Measurements from ENCODE around the gene RNF225.
"Not testable (repeated sequence)": the region's sequence is repeated elsewhere in the genome, so short reads cannot be mapped to it uniquely, and the experiment has no call there.

RNF225 gene

GRCh38 chr19:58395220-58395978 is at the start of gene RNF225:
Gene RNF225, plus strand, starts transcription at chr19:58395656. Its CDS starts 434 bp downstream, at chr19:58396090.
- DNase-seq (ENCODE audit: low spot score in 2 of 2) (no peak), ATAC-seq (peak; percentile 14)
- H3K4me1 Mint-ChIP-seq, result peaks cover 25% of the 10 kb centered on the region
- no peak within 1 kb of the TSS for H3K27ac Mint-ChIP-seq
- H3K36me3 Mint-ChIP-seq, result peaks cover 65% of the 10 kb centered on the region
- no peak within 1 kb of the TSS for H3K4me3 Mint-ChIP-seq
- H3K9me3 Mint-ChIP-seq, result no peaks in the 10 kb centered on the region

- peak; percentile 64 to 85 for DNase-seq (ENCODE audit: low spot score in 2 of 2)
- H3K9me3 Mint-ChIP-seq, result no peaks in the 10 kb centered on the region
- peaks cover 19% of the 10 kb centered on the region for H3K36me3 Mint-ChIP-seq
- peak; percentile 93 for ATAC-seq
- peaks cover 36% of the 10 kb centered on the region for H3K4me1 Mint-ChIP-seq
- peak overlapping the region; percentile 73 for H3K27ac Mint-ChIP-seq
- H3K4me3 Mint-ChIP-seq, result peak overlapping the region; percentile 88
Measured at GRCh38 chr19:58346961-58347929, 48.2 kb upstream of the RNF225 start.

- Mint-ChIP-seq H3K4me1 (peaks cover 39% of the 10 kb centered on the region), H3K36me3 (peaks cover 19% of the 10 kb centered on the region), H3K27ac (peak overlapping the region; percentile 73), H3K4me3 (peak overlapping the region; percentile 88)
- not testable (repeated sequence) for H3K9me3 Mint-ChIP-seq; DNase-seq (ENCODE audit: low spot score in 2 of 2)
- ATAC-seq, result peak; percentile 1
Measured at GRCh38 chr19:58348080-58348479, 47.4 kb upstream of the RNF225 start.

- ATAC-seq (no peak), DNase-seq (ENCODE audit: low spot score in 2 of 2) (no peak)
- peak overlapping the region; percentile 14 for H3K4me3 Mint-ChIP-seq
- peaks cover 39% of the 10 kb centered on the region for H3K4me1 Mint-ChIP-seq
- H3K36me3 Mint-ChIP-seq, result peaks cover 19% of the 10 kb centered on the region
- peak overlapping the region; percentile 87 for H3K27ac Mint-ChIP-seq
- H3K9me3 Mint-ChIP-seq, result no peaks in the 10 kb centered on the region
Measured at GRCh38 chr19:58349590-58349989, 45.9 kb upstream of the RNF225 start.

GRCh38 chr19:58350001-58350861 is 45.2 kb upstream of the RNF225 start:
- Mint-ChIP-seq H3K4me3 (peak overlapping the region; percentile 14), H3K4me1 (peaks cover 35% of the 10 kb centered on the region), H3K9me3 (no peaks in the 10 kb centered on the region), H3K36me3 (peaks cover 19% of the 10 kb centered on the region), H3K27ac (peak overlapping the region; percentile 87)
- no peak for ATAC-seq
- DNase-seq (ENCODE audit: low spot score in 2 of 2), result no peak

- Mint-ChIP-seq H3K27ac (no peak overlapping the region), H3K9me3 (no peaks in the 10 kb centered on the region), H3K4me1 (peaks cover 28% of the 10 kb centered on the region), H3K4me3 (no peak overlapping the region), H3K36me3 (peaks cover 19% of the 10 kb centered on the region)
- DNase-seq (ENCODE audit: low spot score in 2 of 2), result no peak
- no peak for ATAC-seq
Measured at GRCh38 chr19:58350871-58351557, 44.4 kb upstream of the RNF225 start.

GRCh38 chr19:58351558-58351878 is 43.9 kb upstream of the RNF225 start:
- peaks cover 19% of the 10 kb centered on the region for H3K36me3 Mint-ChIP-seq
- H3K4me3 Mint-ChIP-seq, result no peak overlapping the region
- no peak for ATAC-seq
- H3K27ac Mint-ChIP-seq, result no peak overlapping the region
- no peaks in the 10 kb centered on the region for H3K9me3 Mint-ChIP-seq
- peaks cover 23% of the 10 kb centered on the region for H3K4me1 Mint-ChIP-seq
- no peak for DNase-seq (ENCODE audit: low spot score in 2 of 2)

- Mint-ChIP-seq H3K27ac (peak overlapping the region; percentile 43), H3K36me3 (peaks cover 19% of the 10 kb centered on the region), H3K9me3 (no peaks in the 10 kb centered on the region), H3K4me3 (no peak overlapping the region), H3K4me1 (peaks cover 19% of the 10 kb centered on the region)
- DNase-seq (ENCODE audit: low spot score in 2 of 2) (no peak), ATAC-seq (no peak)
Measured at GRCh38 chr19:58351990-58352755, 43.3 kb upstream of the RNF225 start.

- no peaks in the 10 kb centered on the region for H3K9me3 Mint-ChIP-seq
- H3K4me1 Mint-ChIP-seq, result peaks cover 19% of the 10 kb centered on the region
- H3K27ac Mint-ChIP-seq, result peak within 1 kb of the TSS; percentile 43
- ATAC-seq (no peak), DNase-seq (ENCODE audit: low spot score in 2 of 2) (no peak)
- peaks cover 19% of the 10 kb centered on the region for H3K36me3 Mint-ChIP-seq
- no peak within 1 kb of the TSS for H3K4me3 Mint-ChIP-seq
Measured at GRCh38 chr19:58352760-58353671, 42.4 kb upstream of the RNF225 start, which contains the start of gene A1BG. Gene A1BG, minus strand, starts transcription at chr19:58353492. Its CDS starts 55 bp downstream, at chr19:58353437.

- H3K4me1 Mint-ChIP-seq, result peaks cover 19% of the 10 kb centered on the region
- ATAC-seq (no peak), DNase-seq (ENCODE audit: low spot score in 2 of 2) (no peak)
- no peak overlapping the region for H3K27ac Mint-ChIP-seq
- no peaks in the 10 kb centered on the region for H3K9me3 Mint-ChIP-seq
- no peak overlapping the region for H3K4me3 Mint-ChIP-seq
- H3K36me3 Mint-ChIP-seq, result peaks cover 19% of the 10 kb centered on the region
Measured at GRCh38 chr19:58353717-58354477, 41.6 kb upstream of the RNF225 start.

GRCh38 chr19:58354478-58355030 is 40.9 kb upstream of the RNF225 start:
- H3K27ac Mint-ChIP-seq, result no peak overlapping the region
- H3K9me3 Mint-ChIP-seq, result no peaks in the 10 kb centered on the region
- peaks cover 14% of the 10 kb centered on the region for H3K4me1 Mint-ChIP-seq
- no peak for DNase-seq (ENCODE audit: low spot score in 2 of 2)
- no peak for ATAC-seq
- H3K4me3 Mint-ChIP-seq, result no peak overlapping the region
- H3K36me3 Mint-ChIP-seq, result peaks cover 15% of the 10 kb centered on the region

GRCh38 chr19:58355215-58355796 is 40.1 kb upstream of the RNF225 start:
- Mint-ChIP-seq H3K36me3 (peaks cover 10% of the 10 kb centered on the region), H3K4me3 (no peak overlapping the region), H3K4me1 (peaks cover 11% of the 10 kb centered on the region), H3K27ac (no peak overlapping the region), H3K9me3 (no peaks in the 10 kb centered on the region)
- no peak for DNase-seq (ENCODE audit: low spot score in 2 of 2)
- no peak for ATAC-seq

All from stimulated activated effector memory CD8-positive, alpha-beta T cell treated with anti-CD3 and anti-CD28 coated beads, Interleukin-12 subunit alpha, Interleukin-12 subunit beta, amount 100 ng/mL, for 72 hours (primary cell).